Calu3 (cell line): ENCODE measurements around the gene EDC3. TPM values are rescaled to one million over a fixed set of nuclear protein-coding genes. Genes with fewer than 3 reads are reported as not detected.

Experiments used
- BruUV-seq: library from RNA; stranded (reverse); fragments of 400-500 nt; replicated peaks from 2 replicates; lab custom pipeline; 2021; lab: Mats Ljungman, UMichigan
- CTCF ChIA-PET: fragments of 300-600 bp; sonication (Branson Sonifier 250); formaldehyde crosslinking; loops from one replicate; lab custom pipeline; 2022; ENCODE audit warnings: antibody characterized with exemption; lab: Charles Lee
- DNase-seq: peaks from one replicate; pipeline ENCODE4 v3.0.0; 2022
- H3K27ac Mint-ChIP-seq: one replicate; pipeline ENCODE4 v1.8.0; 2022; ENCODE audit warnings: mixed read lengths; ENCODE audit not compliant: unreplicated experiment
- H3K27me3 Mint-ChIP-seq: one replicate; pipeline ENCODE4 v1.8.0; 2022; ENCODE audit warnings: mixed read lengths; ENCODE audit not compliant: unreplicated experiment
- H3K36me3 Mint-ChIP-seq: one replicate; pipeline ENCODE4 v1.8.0; 2022; ENCODE audit warnings: mild to moderate bottlenecking, moderate library complexity, mixed read lengths; ENCODE audit not compliant: insufficient read depth, unreplicated experiment
- H3K4me1 Mint-ChIP-seq: one replicate; pipeline ENCODE4 v1.8.0; 2022; ENCODE audit warnings: mild to moderate bottlenecking, low read depth, mixed read lengths; ENCODE audit not compliant: unreplicated experiment
- H3K4me3 Mint-ChIP-seq: one replicate; pipeline ENCODE4 v1.8.0; 2022; ENCODE audit warnings: mild to moderate bottlenecking, low read depth, moderate library complexity, mixed read lengths; ENCODE audit not compliant: unreplicated experiment
- H3K9me3 Mint-ChIP-seq: one replicate; pipeline ENCODE4 v1.8.0; 2022; ENCODE audit warnings: low read depth, mixed read lengths; ENCODE audit not compliant: unreplicated experiment
- intact Hi-C: fragments of 100-400 bp; cut with micrococcal nuclease; formaldehyde crosslinking; loops from one replicate; pipeline ENCODE4 v1.10.0; 2022; ENCODE audit not compliant: unreplicated experiment
- total RNA-seq: library from RNA; stranded (reverse); gene quantifications from 2 replicates; pipeline ENCODE4 v1.2.3, GENCODE V29; 2022
- TF ChIP-seq, protein P1 (sequence below): fragments of 200-600 bp; IDR thresholded peaks from one replicate; pipeline ENCODE4 v1.8.0; 2022; ENCODE audit warnings: antibody characterized with exemption; ENCODE audit not compliant: unreplicated experiment

The EDC3 gene
- total RNA-seq, 1 experiment from 2014 or later = 70.1 TPM

DNA sequence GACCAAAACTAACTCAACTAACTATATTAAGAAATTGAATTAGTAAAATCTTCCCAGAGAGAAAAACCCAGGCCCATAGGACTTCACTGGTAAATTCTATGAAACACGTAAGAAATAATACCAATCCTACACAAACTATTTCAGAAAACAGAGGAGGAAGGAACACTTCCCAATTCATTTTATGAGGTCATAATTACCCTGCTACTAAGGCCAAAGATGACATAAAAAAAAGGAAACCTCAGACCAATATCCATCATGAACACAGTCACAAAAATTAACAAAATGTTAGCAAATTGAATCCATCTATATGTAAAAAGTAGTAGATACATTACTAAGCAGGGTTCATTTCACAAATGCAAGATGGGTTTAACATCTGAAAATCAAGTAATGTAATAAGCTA, 3.5 kb downstream of the EDC3 start:
- CTCF ChIA-PET = no interaction called here
- no TSS peak for BruUV-seq
- peaks cover 22% of the 10 kb centered on the region for H3K36me3 Mint-ChIP-seq
- peaks cover 10% of the 10 kb centered on the region for H3K4me1 Mint-ChIP-seq
- no peak overlapping the region for H3K4me3 Mint-ChIP-seq
- H3K27ac Mint-ChIP-seq = no peak overlapping the region
- TF ChIP-seq, protein P1, sequence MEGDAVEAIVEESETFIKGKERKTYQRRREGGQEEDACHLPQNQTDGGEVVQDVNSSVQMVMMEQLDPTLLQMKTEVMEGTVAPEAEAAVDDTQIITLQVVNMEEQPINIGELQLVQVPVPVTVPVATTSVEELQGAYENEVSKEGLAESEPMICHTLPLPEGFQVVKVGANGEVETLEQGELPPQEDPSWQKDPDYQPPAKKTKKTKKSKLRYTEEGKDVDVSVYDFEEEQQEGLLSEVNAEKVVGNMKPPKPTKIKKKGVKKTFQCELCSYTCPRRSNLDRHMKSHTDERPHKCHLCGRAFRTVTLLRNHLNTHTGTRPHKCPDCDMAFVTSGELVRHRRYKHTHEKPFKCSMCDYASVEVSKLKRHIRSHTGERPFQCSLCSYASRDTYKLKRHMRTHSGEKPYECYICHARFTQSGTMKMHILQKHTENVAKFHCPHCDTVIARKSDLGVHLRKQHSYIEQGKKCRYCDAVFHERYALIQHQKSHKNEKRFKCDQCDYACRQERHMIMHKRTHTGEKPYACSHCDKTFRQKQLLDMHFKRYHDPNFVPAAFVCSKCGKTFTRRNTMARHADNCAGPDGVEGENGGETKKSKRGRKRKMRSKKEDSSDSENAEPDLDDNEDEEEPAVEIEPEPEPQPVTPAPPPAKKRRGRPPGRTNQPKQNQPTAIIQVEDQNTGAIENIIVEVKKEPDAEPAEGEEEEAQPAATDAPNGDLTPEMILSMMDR = no peak
- intact Hi-C loops = loop anchor here (5.0 kb wide), 1 partner anchor 50 kb away; no protein-coding TSS in a partner anchor
- no peak for DNase-seq
- H3K9me3 Mint-ChIP-seq = peaks cover 7% of the 10 kb centered on the region
- no peaks in the 10 kb centered on the region for H3K27me3 Mint-ChIP-seq

DNA sequence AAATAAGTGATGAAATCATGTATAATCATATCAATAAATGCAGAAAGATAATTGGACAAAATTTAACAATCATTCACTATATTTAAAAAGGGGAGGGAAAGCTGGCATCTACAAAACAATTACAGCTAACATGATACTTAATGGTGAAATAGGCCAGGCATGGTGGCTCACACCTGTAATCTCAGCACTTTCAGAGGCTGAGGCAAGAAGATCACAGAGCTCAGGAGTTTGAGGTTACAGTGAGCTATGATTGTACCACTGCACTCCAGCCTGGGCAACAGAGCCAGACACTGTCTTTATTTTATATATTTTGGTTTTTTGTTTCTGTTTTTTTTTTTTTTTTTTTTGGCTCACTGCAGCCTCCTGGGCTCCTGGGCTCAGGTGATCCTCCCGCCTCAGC, 12.1 kb downstream of the EDC3 start:
- peaks cover 5% of the 10 kb centered on the region for H3K9me3 Mint-ChIP-seq
- no peaks in the 10 kb centered on the region for H3K4me1 Mint-ChIP-seq
- intact Hi-C loops = no loop called here
- TF ChIP-seq, protein P1 = no peak
- no peak overlapping the region for H3K27ac Mint-ChIP-seq
- no peaks in the 10 kb centered on the region for H3K27me3 Mint-ChIP-seq
- H3K36me3 Mint-ChIP-seq = no peaks in the 10 kb centered on the region
- no peak overlapping the region for H3K4me3 Mint-ChIP-seq
- DNase-seq = no peak
- CTCF ChIA-PET = interaction anchor here (0.6 to 0.7 kb wide), 4 partner anchors 16 to 78 kb away, joined by 3 to 4 read pairs (median 4); no protein-coding TSS in a partner anchor
- no TSS peak for BruUV-seq

DNA sequence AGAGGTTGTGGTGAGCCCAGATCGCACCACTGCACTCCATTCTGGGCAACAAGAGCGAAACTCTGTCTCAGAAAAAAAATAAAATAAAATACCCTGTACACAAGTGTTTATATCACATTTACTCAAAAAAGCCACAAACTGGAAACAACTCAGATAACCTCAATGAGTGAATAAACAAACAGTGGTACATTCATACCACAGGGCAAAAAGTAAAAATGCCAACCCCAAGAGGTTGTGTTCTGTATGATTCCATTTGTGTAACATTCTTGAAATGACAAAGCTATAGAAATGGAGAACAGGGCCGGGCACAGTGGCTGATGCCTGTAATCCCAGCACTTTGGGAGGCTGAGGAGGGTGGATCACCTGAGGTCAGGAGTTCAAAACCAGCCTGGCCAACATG, 12.9 kb downstream of the EDC3 start:
- no TSS peak for BruUV-seq
- H3K4me1 Mint-ChIP-seq = no peaks in the 10 kb centered on the region
- H3K4me3 Mint-ChIP-seq = no peak overlapping the region
- no peaks in the 10 kb centered on the region for H3K27me3 Mint-ChIP-seq
- CTCF ChIA-PET = no interaction called here
- H3K27ac Mint-ChIP-seq = no peak overlapping the region
- no peak for DNase-seq
- peaks cover 5% of the 10 kb centered on the region for H3K9me3 Mint-ChIP-seq
- H3K36me3 Mint-ChIP-seq = no peaks in the 10 kb centered on the region
- TF ChIP-seq, protein P1 = no peak
- intact Hi-C loops = no loop called here

DNA sequence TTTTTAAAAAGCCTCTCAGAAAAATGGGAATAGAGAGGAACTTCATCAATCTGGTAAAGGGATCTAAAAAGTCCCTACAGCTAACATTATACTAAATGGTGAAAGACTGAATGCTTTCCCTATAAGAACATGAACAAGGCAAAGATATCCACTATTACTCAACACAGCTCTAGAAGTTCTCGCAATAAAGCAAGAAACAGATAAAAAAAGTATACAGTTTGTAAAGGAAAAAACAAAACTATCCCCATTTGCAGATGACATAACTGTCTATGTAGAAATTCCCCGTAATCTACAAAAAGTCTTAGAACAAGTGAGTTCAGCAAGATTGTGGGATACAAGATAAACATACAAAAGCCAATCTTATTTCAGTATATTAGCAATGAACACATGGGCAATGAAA, 15.4 kb downstream of the EDC3 start:
- intact Hi-C loops = no loop called here
- CTCF ChIA-PET = interaction anchor here (0.7 kb wide), 1 partner anchor 16 kb away, joined by 4 read pairs; no protein-coding TSS in a partner anchor
- no TSS peak for BruUV-seq
- TF ChIP-seq, protein P1 = no peak
- H3K27ac Mint-ChIP-seq = no peak overlapping the region
- H3K27me3 Mint-ChIP-seq = no peaks in the 10 kb centered on the region
- peaks cover 5% of the 10 kb centered on the region for H3K9me3 Mint-ChIP-seq
- DNase-seq = no peak
- H3K4me1 Mint-ChIP-seq = no peaks in the 10 kb centered on the region
- no peaks in the 10 kb centered on the region for H3K36me3 Mint-ChIP-seq
- no peak overlapping the region for H3K4me3 Mint-ChIP-seq
